Endothelial cell (in vitro differentiated cells): ENCODE results near the gene KMT2D. TPM values are rescaled to one million over a fixed set of nuclear protein-coding genes. Genes with fewer than 3 reads are reported as not detected.
A peak's percentile ranks its signal among the peaks of the same experiment; 100 is the strongest.

Experiments
- DNase-seq: peaks from one replicate; pipeline ENCODE4 v3.0.0; 2021; ENCODE audit warnings: low spot score
- H3K27ac Mint-ChIP-seq: one replicate; pipeline ENCODE4 v1.8.0; 2021; ENCODE audit warnings: mixed read lengths, inconsistent platforms; ENCODE audit not compliant: unreplicated experiment
- H3K27me3 Mint-ChIP-seq: one replicate; pipeline ENCODE4 v1.8.0; 2021; ENCODE audit warnings: mild to moderate bottlenecking, moderate library complexity, mixed read lengths, inconsistent platforms; ENCODE audit not compliant: unreplicated experiment
- H3K36me3 Mint-ChIP-seq: one replicate; pipeline ENCODE4 v1.8.0; 2021; ENCODE audit warnings: mild to moderate bottlenecking, low read depth, mixed read lengths, inconsistent platforms; ENCODE audit not compliant: unreplicated experiment
- H3K4me1 Mint-ChIP-seq: one replicate; pipeline ENCODE4 v1.8.0; 2021; ENCODE audit warnings: mild to moderate bottlenecking, mixed read lengths, inconsistent platforms; ENCODE audit not compliant: unreplicated experiment
- H3K4me3 Mint-ChIP-seq: one replicate; pipeline ENCODE4 v1.8.0; 2021; ENCODE audit warnings: mild to moderate bottlenecking, mixed read lengths, inconsistent platforms; ENCODE audit not compliant: unreplicated experiment
- H3K9me3 Mint-ChIP-seq: one replicate; pipeline ENCODE4 v1.8.0; 2021; ENCODE audit warnings: mixed read lengths, inconsistent platforms; ENCODE audit not compliant: unreplicated experiment
- CTCF ChIP-seq: fragments of 200-600 bp; sonication (generic); IDR thresholded peaks from one replicate; pipeline ENCODE4 v1.5.0; 2021; ENCODE audit warnings: antibody characterized with exemption; ENCODE audit not compliant: unreplicated experiment
- total RNA-seq: library from RNA; stranded (reverse); fragmentation: NEBNext Ultra II Directional; extraction: Animal tissue kit (Norgen Biotek cat#: 25700); gene quantifications from one replicate; pipeline ENCODE4 v1.2.1, GENCODE V29; 2021; ENCODE audit not compliant: unreplicated experiment

Gene KMT2D
- total RNA-seq, 1 donor from 2014 or later = 135 TPM

GRCh38 chr12:49030714-49031572 lies 29.7 kb downstream of the KMT2D start:
- DNase-seq = no peak
- peaks cover 57% of the 10 kb centered on the region for H3K36me3 Mint-ChIP-seq

GRCh38 chr12:49030119-49030518 lies 30.5 kb downstream of the KMT2D start:
- Mint-ChIP-seq H3K27me3 (peaks cover 22% of the 10 kb centered on the region), H3K4me3 (peak overlapping the region; percentile 69), H3K4me1 (no peaks in the 10 kb centered on the region), H3K27ac (peak overlapping the region; percentile 64), H3K36me3 (peaks cover 55% of the 10 kb centered on the region), H3K9me3 (no peaks in the 10 kb centered on the region)
- TF ChIP-seq CTCF = no peak
- no peak for DNase-seq

More at GRCh38 chr12:49030714-49031572, 29.7 kb downstream of the KMT2D start:
- H3K4me3 Mint-ChIP-seq = peak overlapping the region; percentile 39
- H3K9me3 Mint-ChIP-seq = no peaks in the 10 kb centered on the region
- no peaks in the 10 kb centered on the region for H3K4me1 Mint-ChIP-seq
- TF ChIP-seq CTCF = no peak
- H3K27me3 Mint-ChIP-seq = peaks cover 22% of the 10 kb centered on the region
- H3K27ac Mint-ChIP-seq = no peak overlapping the region

GRCh38 chr12:49028666-49029275 lies 31.8 kb downstream of the KMT2D start:
- no peaks in the 10 kb centered on the region for H3K9me3 Mint-ChIP-seq
- TF ChIP-seq CTCF = no peak
- no peak overlapping the region for H3K4me3 Mint-ChIP-seq
- H3K27ac Mint-ChIP-seq = no peak overlapping the region
- H3K27me3 Mint-ChIP-seq = peaks cover 22% of the 10 kb centered on the region
- no peaks in the 10 kb centered on the region for H3K4me1 Mint-ChIP-seq
- no peak for DNase-seq
- H3K36me3 Mint-ChIP-seq = peaks cover 49% of the 10 kb centered on the region

- DNase-seq = no peak
- H3K4me3 Mint-ChIP-seq = no peak overlapping the region
- H3K4me1 Mint-ChIP-seq = no peaks in the 10 kb centered on the region
- H3K27ac Mint-ChIP-seq = no peak overlapping the region
- peaks cover 52% of the 10 kb centered on the region for H3K36me3 Mint-ChIP-seq
- TF ChIP-seq CTCF = no peak
- no peaks in the 10 kb centered on the region for H3K9me3 Mint-ChIP-seq
- H3K27me3 Mint-ChIP-seq = peaks cover 21% of the 10 kb centered on the region
Observed at GRCh38 chr12:49027846-49028555, 32.6 kb downstream of the KMT2D start.
